Raji (cell line): Measurements from ENCODE around the gene COTL1.
A peak's percentile ranks its signal among the peaks of the same experiment; 100 is the strongest.

Experiments
- POLR2A ChIP-seq: IDR thresholded peaks from 2 replicates; pipeline ENCODE4 v1.6.1; 2011; ENCODE audit warnings: low read depth, low read length, control low read depth; ENCODE audit not compliant: insufficient read depth

The COTL1 gene

GRCh38 chr16:84650062-84650991 lies 32.4 kb upstream of the COTL1 start:
- TF ChIP-seq POLR2A, result no peak

DNA sequence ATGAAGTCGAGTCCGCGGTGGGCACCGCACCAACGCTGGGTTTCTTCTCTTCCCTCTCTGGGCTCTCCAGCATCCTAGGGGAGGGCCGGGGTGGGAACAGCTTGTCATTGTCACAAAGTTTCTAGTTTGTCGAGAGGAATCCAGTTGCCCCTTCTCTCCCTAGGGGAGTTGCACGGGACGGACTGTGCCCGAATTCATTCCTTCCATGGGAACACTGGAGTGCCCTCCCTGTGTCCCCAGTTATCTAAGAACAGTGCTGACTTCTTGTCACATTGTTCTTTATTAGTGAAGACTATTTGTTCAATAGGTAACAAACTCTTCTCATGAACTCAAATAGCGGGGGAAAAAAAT lies 31.6 kb upstream of the COTL1 start:
- TF ChIP-seq POLR2A, result no peak

- no peak for TF ChIP-seq POLR2A
Measured at GRCh38 chr16:84648595-84649510, 31.0 kb upstream of the COTL1 start.

- peak; percentile 40; the same call in 1 of the 2 replicates for TF ChIP-seq POLR2A
Measured at GRCh38 chr16:84647828-84648594, 30.1 kb upstream of the COTL1 start, which contains the start of gene KLHL36. TSS of gene KLHL36 (plus strand) at chr16:84648511. CDS start at chr16:84650868, 2,357 bp downstream.

DNA sequence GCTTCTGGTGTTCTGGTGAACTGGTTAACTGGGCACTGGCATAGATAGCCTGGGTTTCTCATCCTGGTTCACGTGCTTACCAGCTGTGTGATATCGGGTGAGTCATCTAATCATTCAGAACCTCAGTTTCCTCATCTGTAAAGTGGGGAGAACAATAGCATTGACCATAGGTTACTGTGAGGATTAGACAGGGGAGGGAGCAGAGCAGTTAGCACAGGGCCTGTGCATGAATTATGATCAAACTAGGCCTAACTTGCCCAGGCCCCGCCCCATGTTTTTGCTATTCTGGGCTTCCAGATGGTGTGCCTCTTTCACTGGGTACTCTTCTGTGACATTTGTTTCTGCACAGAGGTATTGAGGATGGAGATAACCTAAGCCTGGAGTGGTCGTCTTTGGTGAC lies 25.8 kb upstream of the COTL1 start:
- no peak for TF ChIP-seq POLR2A

DNA sequence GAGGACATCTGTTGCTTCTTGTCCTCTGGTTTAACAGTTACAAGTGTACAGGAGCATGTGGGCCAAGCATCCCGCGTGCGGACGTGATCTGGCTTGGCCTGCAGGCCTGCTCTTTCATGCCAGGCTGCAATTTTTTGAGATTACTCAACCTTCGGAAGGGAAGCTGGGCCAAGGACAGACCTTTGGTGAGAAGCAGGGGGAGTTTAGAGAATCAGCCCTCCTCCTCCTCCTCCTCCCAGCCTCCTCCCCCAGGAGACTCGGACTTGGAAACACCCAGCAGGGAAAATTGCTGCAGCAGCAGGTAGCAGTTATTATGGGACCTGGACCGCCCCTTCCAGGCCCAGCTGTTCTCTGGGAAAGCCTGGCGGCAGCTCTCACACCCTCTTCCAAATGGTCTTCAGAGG lies 25.3 kb upstream of the COTL1 start:
- no peak for TF ChIP-seq POLR2A

DNA sequence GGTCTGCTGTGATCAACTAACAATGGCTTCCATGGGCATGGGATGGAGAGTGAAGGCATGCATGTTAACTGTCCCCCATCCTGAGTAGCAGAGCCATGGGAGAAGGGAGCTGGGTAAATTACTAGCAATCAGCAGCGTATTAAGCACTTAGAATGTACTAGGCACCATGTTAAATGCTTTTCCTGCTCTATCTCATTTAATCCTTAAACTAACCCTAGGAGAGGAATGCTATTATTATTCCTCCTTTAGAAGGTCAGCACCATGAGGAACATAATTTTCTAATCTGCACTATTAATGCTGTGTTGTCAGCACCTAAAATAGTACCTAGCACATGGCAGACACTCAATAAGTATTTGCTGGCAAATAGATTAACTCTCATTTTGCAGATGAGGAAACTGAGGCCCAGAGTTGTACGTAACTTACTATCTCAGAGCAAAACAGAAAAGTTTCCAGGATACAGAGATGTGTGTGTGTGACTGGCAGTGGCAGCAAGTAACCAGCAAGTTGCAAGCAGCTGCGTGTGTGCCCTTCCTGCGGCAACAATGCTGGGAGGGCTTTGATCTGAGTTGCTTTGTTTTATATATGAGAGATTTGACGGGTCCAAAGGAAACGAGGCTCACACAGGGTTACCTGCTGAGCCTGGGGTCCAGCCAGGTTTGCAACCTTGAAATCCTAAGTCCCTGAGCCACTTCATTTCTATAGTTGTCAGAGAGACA lies 23.9 kb upstream of the COTL1 start:
- no peak for TF ChIP-seq POLR2A

DNA sequence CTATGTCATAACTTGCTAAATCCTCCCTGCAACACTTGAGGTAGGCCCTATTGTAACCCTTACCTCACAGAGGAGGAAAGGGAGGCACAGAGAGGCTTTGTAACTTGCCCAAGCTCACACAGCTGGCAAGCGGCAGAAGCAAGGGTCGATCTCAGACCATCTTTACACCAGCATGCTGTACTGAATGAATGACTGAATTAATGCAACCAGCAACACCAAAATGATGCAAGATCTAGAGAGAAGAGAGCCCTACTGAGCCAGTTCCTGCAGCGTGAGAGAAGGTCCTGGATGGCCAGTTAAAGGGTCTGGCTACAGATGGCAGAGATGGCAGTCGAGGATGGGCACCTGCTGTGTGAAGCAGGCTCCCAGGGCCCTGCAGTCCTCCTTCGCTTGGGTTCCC lies 22.3 kb upstream of the COTL1 start:
- no peak for TF ChIP-seq POLR2A

DNA sequence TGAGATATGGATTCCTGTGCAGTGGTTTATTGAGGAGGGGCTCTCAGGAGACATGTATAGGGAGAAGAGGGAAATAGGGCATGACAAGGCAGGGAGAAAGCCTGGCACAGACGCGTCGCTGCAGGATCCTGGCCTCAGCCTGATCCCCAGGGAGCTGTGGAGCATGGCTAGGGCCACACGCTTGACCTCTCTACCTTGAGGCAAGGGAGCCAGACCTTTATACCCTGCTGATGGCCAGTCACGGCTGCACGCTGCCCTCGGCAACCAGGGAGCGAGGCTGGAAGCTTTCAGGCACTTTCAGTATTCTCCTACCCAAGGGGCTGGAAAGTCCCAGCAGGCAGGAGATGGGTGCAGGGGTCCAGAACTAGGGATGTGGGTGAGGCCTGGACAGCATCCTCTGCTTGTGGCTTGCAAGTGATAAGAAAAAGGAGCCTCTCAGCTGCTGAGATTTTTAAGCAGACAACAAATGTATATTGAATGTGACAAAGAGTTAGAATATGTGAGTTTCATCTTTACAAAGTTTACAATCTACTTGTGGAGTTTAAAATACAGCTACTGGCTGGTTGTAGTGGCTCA lies 20.4 kb upstream of the COTL1 start:
- TF ChIP-seq POLR2A, result no peak

GRCh38 chr16:84637709-84638108 lies 19.8 kb upstream of the COTL1 start:
- TF ChIP-seq POLR2A, result no peak

DNA sequence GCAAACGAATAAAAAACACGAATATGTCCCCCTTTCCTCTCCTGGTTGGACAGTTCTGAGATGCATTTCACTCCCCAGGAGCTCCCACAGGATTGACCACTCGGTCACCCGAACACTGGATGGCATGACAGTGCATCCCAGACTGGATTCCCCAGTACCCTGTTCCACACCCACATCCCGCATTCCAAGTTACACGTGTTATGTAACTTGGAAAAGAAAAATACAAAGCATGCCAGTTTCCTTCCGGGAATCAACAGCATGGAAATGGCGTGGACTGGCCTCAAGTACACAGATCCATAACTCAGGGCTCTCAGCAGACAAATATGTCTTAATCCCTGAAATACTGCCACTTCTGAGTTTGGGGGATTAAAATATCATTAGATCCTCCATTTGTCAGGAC lies 17.8 kb upstream of the COTL1 start:
- TF ChIP-seq POLR2A, result no peak

DNA sequence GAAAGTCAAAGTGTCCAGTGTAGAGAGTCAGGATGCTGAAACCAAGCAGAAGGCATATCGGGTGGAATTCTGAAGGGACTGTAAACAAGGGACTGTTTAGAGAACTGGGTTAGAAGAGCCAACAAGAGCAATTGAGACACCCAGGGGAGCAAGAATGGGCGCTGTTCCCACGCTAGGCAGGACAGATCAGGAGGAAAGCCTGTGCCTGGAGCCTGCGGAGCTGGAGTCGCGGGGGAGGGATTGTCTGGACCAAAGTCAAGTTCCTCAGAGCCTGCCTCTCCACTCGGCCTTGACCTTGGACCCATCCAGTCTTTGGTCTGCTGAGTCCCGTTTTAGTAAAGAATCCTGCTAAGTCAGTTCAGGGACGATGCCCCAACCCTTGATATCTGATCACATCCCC lies 15.7 kb upstream of the COTL1 start:
- TF ChIP-seq POLR2A, result no peak

DNA sequence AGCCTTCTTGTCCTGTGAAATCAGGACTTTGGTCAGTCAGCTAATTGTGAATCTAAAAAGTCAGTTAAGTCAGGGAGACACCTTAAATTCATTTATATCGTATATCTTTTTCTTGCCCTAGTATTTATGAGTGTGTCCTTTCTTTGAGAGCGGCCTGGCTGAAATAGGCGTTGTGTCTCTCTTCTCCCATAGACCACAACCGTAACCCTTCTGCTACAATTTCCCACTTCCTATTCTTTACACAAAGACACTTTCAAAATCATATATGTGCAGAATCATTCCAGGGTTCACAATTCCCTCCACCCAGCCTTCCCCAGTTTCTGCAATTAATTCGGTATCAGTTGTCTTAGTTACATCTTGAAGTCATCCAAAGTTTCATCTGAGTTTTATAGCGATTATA lies 14.0 kb upstream of the COTL1 start:
- no peak for TF ChIP-seq POLR2A

DNA sequence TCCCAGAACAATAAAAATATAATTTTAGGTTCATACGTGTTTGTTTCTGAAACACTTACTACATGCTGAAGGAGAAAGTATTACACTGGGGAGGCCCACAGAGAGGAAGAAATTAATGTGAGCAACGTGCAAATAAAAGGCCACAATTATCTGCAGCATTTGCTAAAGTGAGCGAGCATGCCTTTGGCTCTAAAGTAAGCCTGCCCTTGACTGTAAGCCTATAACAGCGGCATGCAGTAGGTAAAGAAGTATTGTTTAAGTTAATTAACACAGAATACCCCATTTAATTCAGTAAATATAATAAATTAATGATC lies 13.2 kb upstream of the COTL1 start:
- TF ChIP-seq POLR2A, result no peak
